HFFc6 (cell line): ENCODE measurements around the gene FCMR. TPM values are rescaled to one million over a fixed set of nuclear protein-coding genes. Genes with fewer than 3 reads are reported as not detected.
"Not testable (repeated sequence)": the region's sequence is repeated elsewhere in the genome, so short reads cannot be mapped to it uniquely, and the experiment has no call there.

ENCODE experiments used
- DNase-seq: peaks from one replicate; pipeline ENCODE4 v3.0.0-alpha.2; 2018
- H3K27ac Mint-ChIP-seq: 2 replicates; pipeline ENCODE4 v1.8.0; 2020; ENCODE audit warnings: mild to moderate bottlenecking, mixed read lengths
- H3K27me3 Mint-ChIP-seq: 2 replicates; pipeline ENCODE4 v1.8.0; 2021; ENCODE audit warnings: mild to moderate bottlenecking, moderate library complexity, mixed read lengths; ENCODE audit not compliant: insufficient read depth
- H3K36me3 Mint-ChIP-seq: 2 replicates; pipeline ENCODE4 v1.8.0; 2021; ENCODE audit warnings: low read depth, mixed read lengths
- H3K4me1 Mint-ChIP-seq: 2 replicates; pipeline ENCODE4 v1.8.0; 2020; ENCODE audit warnings: low read depth, mixed read lengths
- H3K4me3 Mint-ChIP-seq: 2 replicates; pipeline ENCODE4 v1.8.0; 2020; ENCODE audit warnings: mild to moderate bottlenecking, moderate library complexity, mixed read lengths
- H3K9me3 Mint-ChIP-seq: 2 replicates; pipeline ENCODE4 v1.8.0; 2020; ENCODE audit warnings: mild to moderate bottlenecking, mixed read lengths
- CTCF ChIP-seq: fragments of 200-600 bp; sonication (generic); IDR thresholded peaks from 2 replicates; pipeline ENCODE4 v1.5.0; 2021; ENCODE audit warnings: antibody characterized with exemption, mild to moderate bottlenecking
- total RNA-seq, 6 experiments: library from RNA; stranded (reverse); fragmentation: NEBNext Ultra II Directional; extraction: Animal tissue kit (Norgen Biotek cat#: 25700); gene quantifications; 2 replicates in 1 of 6; 3 replicates in 5 of 6; pipeline ENCODE4 v1.2.3, GENCODE V29; 2021

FCMR gene
- total RNA-seq, 6 experiments from 2014 or later: 0.28 to 1.3 (median 0.67) TPM

GRCh38 chr1:206854401-206855129 is 67.2 kb downstream of the FCMR start:
- H3K9me3 Mint-ChIP-seq: peaks cover 14% of the 10 kb centered on the region
- peaks cover 7% of the 10 kb centered on the region for H3K4me1 Mint-ChIP-seq
- no peak overlapping the region for H3K27ac Mint-ChIP-seq
- no peak for DNase-seq
- peaks cover 11% of the 10 kb centered on the region; the same call in 1 of the 2 replicates for H3K36me3 Mint-ChIP-seq
- no peak overlapping the region for H3K4me3 Mint-ChIP-seq
- H3K27me3 Mint-ChIP-seq: peaks cover 8% of the 10 kb centered on the region
- no peak for TF ChIP-seq CTCF

- Mint-ChIP-seq H3K9me3 (peaks cover 14% of the 10 kb centered on the region), H3K36me3 (peaks cover 11% of the 10 kb centered on the region; the same call in 1 of the 2 replicates)
- not testable (repeated sequence) for H3K4me1 Mint-ChIP-seq, H3K27ac Mint-ChIP-seq, DNase-seq, H3K4me3 Mint-ChIP-seq, H3K27me3 Mint-ChIP-seq
Observed at GRCh38 chr1:206853696-206854095, 68.0 kb downstream of the FCMR start.

Other genes with a start within 250 kb of the FCMR start
- 10 to 100 TPM; 80.0 to 89.1 (median 86.0) TPM for gene MAPKAPK2, start 237.0 kb downstream of the FCMR start, total RNA-seq
- not detected for gene IL19, start 151.2 kb downstream of the FCMR start, total RNA-seq
- not detected for gene IL10, start 149.4 kb downstream of the FCMR start, total RNA-seq
- gene IL20, start 56.3 kb downstream of the FCMR start, total RNA-seq: not detected
- under 1 TPM in 1 of 6 experiments, not detected in 5; 0.24 TPM for gene IL24, start 24.5 kb downstream of the FCMR start, total RNA-seq
- under 1 TPM in 2 of 6 experiments, not detected in 4; 0.14 to 0.26 TPM for gene PIGR, start 24.5 kb upstream of the FCMR start, total RNA-seq
- not detected for gene FCAMR, start 48.5 kb upstream of the FCMR start, total RNA-seq
- gene C1orf116, start 110.8 kb upstream of the FCMR start, total RNA-seq: under 1 TPM; 0.02 to 0.09 (median 0.06) TPM
- gene YOD1, start 129.3 kb upstream of the FCMR start, total RNA-seq: 10 to 100 TPM in 1 of 6 experiments, 1 to 10 TPM in 5; 6.5 to 10.6 (median 7.1) TPM
- 1 to 10 TPM; 2.5 to 7.0 (median 3.2) TPM for gene PFKFB2, start 131.3 kb upstream of the FCMR start, total RNA-seq
- gene C4BPB, start 166.9 kb upstream of the FCMR start, total RNA-seq: under 1 TPM in 5 of 6 experiments, not detected in 1; 0.15 to 0.59 (median 0.24) TPM
- not detected for gene C4BPA, start 182.3 kb upstream of the FCMR start, total RNA-seq